MM.1S (cell line): ENCODE data around the gene SLC35F1.

Experiments used
- CTCF ChIP-seq: fragments of 300-600 bp; sonication (generic); IDR thresholded peaks from 2 replicates; pipeline ENCODE4 v1.5.1; 2016; ENCODE audit warnings: antibody characterized with exemption, low read length, mixed read lengths
- EZH2 ChIP-seq: fragments of 300-600 bp; sonication (generic); optimal IDR thresholded peaks from 2 replicates; pipeline ENCODE3; 2017; ENCODE audit warnings: low read depth, mild to moderate bottlenecking, antibody characterized with exemption, low read length, mixed read lengths

- TF ChIP-seq CTCF (no peak), EZH2 (no peak)
Observed at GRCh38 chr6:118313208-118313607, 406.1 kb downstream of the SLC35F1 start.
